ENCODE data around the gene LPP. TPM values are rescaled to one million over a fixed set of nuclear protein-coding genes. Genes with fewer than 3 reads are reported as not detected.

The LPP gene
- total RNA-seq, 1 donor from 2014 or later, result 1,791 TPM

- Histone ChIP-seq H3K9me3 (no peaks in the 10 kb centered on the region), H3K4me1 (peaks cover 0 to 70% of the 10 kb centered on the region in 2 donors), H3K27me3 (no peaks in the 10 kb centered on the region), H3K27ac (peak overlapping the region; percentile 74 to 98), H3K4me3 (no peak overlapping the region), H3K36me3 (no peaks in the 10 kb centered on the region)
- DNase-seq (ENCODE audit: low spot score in 2 of 2), result no peak
- TF ChIP-seq, protein P1, sequence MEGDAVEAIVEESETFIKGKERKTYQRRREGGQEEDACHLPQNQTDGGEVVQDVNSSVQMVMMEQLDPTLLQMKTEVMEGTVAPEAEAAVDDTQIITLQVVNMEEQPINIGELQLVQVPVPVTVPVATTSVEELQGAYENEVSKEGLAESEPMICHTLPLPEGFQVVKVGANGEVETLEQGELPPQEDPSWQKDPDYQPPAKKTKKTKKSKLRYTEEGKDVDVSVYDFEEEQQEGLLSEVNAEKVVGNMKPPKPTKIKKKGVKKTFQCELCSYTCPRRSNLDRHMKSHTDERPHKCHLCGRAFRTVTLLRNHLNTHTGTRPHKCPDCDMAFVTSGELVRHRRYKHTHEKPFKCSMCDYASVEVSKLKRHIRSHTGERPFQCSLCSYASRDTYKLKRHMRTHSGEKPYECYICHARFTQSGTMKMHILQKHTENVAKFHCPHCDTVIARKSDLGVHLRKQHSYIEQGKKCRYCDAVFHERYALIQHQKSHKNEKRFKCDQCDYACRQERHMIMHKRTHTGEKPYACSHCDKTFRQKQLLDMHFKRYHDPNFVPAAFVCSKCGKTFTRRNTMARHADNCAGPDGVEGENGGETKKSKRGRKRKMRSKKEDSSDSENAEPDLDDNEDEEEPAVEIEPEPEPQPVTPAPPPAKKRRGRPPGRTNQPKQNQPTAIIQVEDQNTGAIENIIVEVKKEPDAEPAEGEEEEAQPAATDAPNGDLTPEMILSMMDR (IDR thresholded peaks at IDR 0.05), result no peak
- intact Hi-C loops (cut with DNase I), result no loop called here
Measured at GRCh38 chr3:188160751-188161150, 6.8 kb downstream of the LPP start.

- Histone ChIP-seq H3K36me3 (no peaks in the 10 kb centered on the region), H3K9me3 (no peaks in the 10 kb centered on the region), H3K4me3 (no peak overlapping the region), H3K27me3 (no peaks in the 10 kb centered on the region), H3K4me1 (peaks cover 3 to 77% of the 10 kb centered on the region in 2 donors), H3K27ac (peak overlapping the region; percentile 45 to 61)
- DNase-seq (ENCODE audit: low spot score in 2 of 2), result peak in 1 of 2 donors; percentile 52
- intact Hi-C loops (cut with DNase I), result no loop called here
- TF ChIP-seq, protein P1 (IDR thresholded peaks at IDR 0.05), result no peak
Measured at GRCh38 chr3:188164248-188164687, 10.3 kb downstream of the LPP start.

- intact Hi-C loops (cut with DNase I), result no loop called here
- H3K4me1 ChIP-seq, result peaks cover 4 to 78% of the 10 kb centered on the region in 2 donors
- peak in 1 of 2 donors; percentile 16 for DNase-seq (ENCODE audit: low spot score in 2 of 2)
- H3K36me3 ChIP-seq, result no peaks in the 10 kb centered on the region
- no peak overlapping the region for H3K4me3 ChIP-seq
- no peaks in the 10 kb centered on the region for H3K27me3 ChIP-seq
- peak overlapping the region; percentile 59 to 61 for H3K27ac ChIP-seq
- TF ChIP-seq, protein P1 (IDR thresholded peaks at IDR 0.05), result no peak
- no peaks in the 10 kb centered on the region for H3K9me3 ChIP-seq
Measured at GRCh38 chr3:188165596-188165995, 11.6 kb downstream of the LPP start.

GRCh38 chr3:188166441-188166840 lies 12.5 kb downstream of the LPP start:
- H3K4me1 ChIP-seq, result peaks cover 4 to 85% of the 10 kb centered on the region in 2 donors
- intact Hi-C loops (cut with DNase I), result no loop called here
- peak overlapping the region; percentile 59 to 61 for H3K27ac ChIP-seq

GRCh38 chr3:188168186-188168585 lies 14.2 kb downstream of the LPP start:
- H3K4me1 ChIP-seq, result peaks cover 4 to 88% of the 10 kb centered on the region in 2 donors
- H3K4me3 ChIP-seq, result no peak overlapping the region
- no peak for DNase-seq (ENCODE audit: low spot score in 2 of 2)
- TF ChIP-seq, protein P1 (IDR thresholded peaks at IDR 0.05), result no peak
- H3K36me3 ChIP-seq, result no peaks in the 10 kb centered on the region
- peak overlapping the region; percentile 33 to 66 for H3K27ac ChIP-seq
- intact Hi-C loops (cut with DNase I), result no loop called here
- H3K9me3 ChIP-seq, result no peaks in the 10 kb centered on the region
- H3K27me3 ChIP-seq, result no peaks in the 10 kb centered on the region

More at GRCh38 chr3:188166441-188166840, 12.5 kb downstream of the LPP start:
- H3K9me3 ChIP-seq, result no peaks in the 10 kb centered on the region
- no peaks in the 10 kb centered on the region for H3K27me3 ChIP-seq
- no peak overlapping the region for H3K4me3 ChIP-seq
- no peaks in the 10 kb centered on the region for H3K36me3 ChIP-seq
- TF ChIP-seq, protein P1 (IDR thresholded peaks at IDR 0.05), result no peak
- DNase-seq (ENCODE audit: low spot score in 2 of 2), result no peak

DNA sequence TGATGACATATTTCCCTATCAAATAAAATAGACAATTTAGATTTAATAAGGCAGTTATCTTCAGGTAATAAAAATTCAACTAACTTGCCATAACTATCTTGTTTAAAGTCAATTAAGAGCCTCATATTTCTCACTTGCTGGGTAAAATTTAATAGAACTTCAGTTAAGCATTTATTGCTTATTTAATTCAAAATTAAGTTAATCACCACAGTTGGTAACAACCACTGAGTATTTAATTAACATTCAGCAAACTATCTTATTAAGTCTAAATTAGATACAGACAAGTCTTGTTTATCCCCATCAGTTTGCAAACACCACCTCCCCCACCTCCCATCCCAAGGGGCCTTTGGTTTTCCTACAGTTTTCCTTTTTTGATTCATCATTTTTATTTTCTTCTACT lies 14.7 kb downstream of the LPP start:
- no peaks in the 10 kb centered on the region for H3K9me3 ChIP-seq
- intact Hi-C loops (cut with DNase I), result no loop called here
- DNase-seq (ENCODE audit: low spot score in 2 of 2), result no peak
- TF ChIP-seq, protein P1 (IDR thresholded peaks at IDR 0.05), result no peak
- H3K4me3 ChIP-seq, result no peak overlapping the region
- H3K27ac ChIP-seq, result peak overlapping the region; percentile 66 to 76
- H3K4me1 ChIP-seq, result peaks cover 4 to 86% of the 10 kb centered on the region in 2 donors
- no peaks in the 10 kb centered on the region for H3K27me3 ChIP-seq
- no peaks in the 10 kb centered on the region for H3K36me3 ChIP-seq
